Peyer's patch (tissue), 4 donors: ENCODE measurements around the gene OSBPL5. TPM values are rescaled to one million over a fixed set of nuclear protein-coding genes. Genes with fewer than 3 reads are reported as not detected.

Source experiments
- DNase-seq, 3 donors: peaks; one replicate each; pipeline ENCODE4 v3.0.0-alpha.2; 2017 to 2019
- H3K27ac ChIP-seq, 4 donors: fragments of 200-600 bp; sonication (generic); one replicate each; pipeline ENCODE4 v1.5.1; 2016 to 2019
- H3K27me3 ChIP-seq, 2 donors: fragments of 200-600 bp; sonication (generic); one replicate each; pipeline ENCODE4 v1.5.1; 2019
- H3K36me3 ChIP-seq, 3 donors: fragments of 200-600 bp; sonication (generic); one replicate each; pipeline ENCODE4 v1.5.1; 2016 to 2019
- H3K4me1 ChIP-seq, 4 donors: fragments of 200-600 bp; sonication (generic); one replicate each; pipeline ENCODE4 v1.5.1; 2016 to 2019
- H3K4me3 ChIP-seq, 4 donors: fragments of 200-600 bp; sonication (generic); 1 replicate in 3 of 4; 2 replicates in 1 of 4; pipeline ENCODE4 v1.5.1; 2016 to 2019; ENCODE audit warnings: mild to moderate bottlenecking in 1 of 4
- H3K9me3 ChIP-seq, 4 donors: fragments of 200-600 bp; sonication (generic); one replicate each; pipeline ENCODE4 v1.5.1; 2016 to 2019; ENCODE audit warnings: mild to moderate bottlenecking in 1 of 4
- POLR2A ChIP-seq, 2 donors: fragments of 450-650 bp; IDR thresholded peaks; one replicate each; pipeline ENCODE4 v1.5.1; 2017; ENCODE audit warnings: antibody characterized with exemption in 2 of 2, mild to moderate bottlenecking in 2 of 2, moderate library complexity in 2 of 2
- total RNA-seq, 4 donors: library from RNA; depleted of rRNA; stranded (reverse); fragments of >200 nt; gene quantifications; one replicate each; pipeline ENCODE4 v1.1.0, GENCODE V29; 2016
- TF ChIP-seq, protein P1 (sequence below), 6 experiments: fragments of 450-650 bp in 4 of 6; fragments of 200-600 bp in 2 of 6; sonication (generic) in 1 of 6; IDR thresholded peaks; one replicate each; pipeline ENCODE4 v1.5.1; 2017 to 2019; ENCODE audit warnings: antibody characterized with exemption in 6 of 6, mild to moderate bottlenecking in 3 of 6, moderate library complexity in 1 of 6

Gene OSBPL5
- total RNA-seq, 4 donors from 2014 or later = 39.8 to 110 (median 73.2) TPM

DNA sequence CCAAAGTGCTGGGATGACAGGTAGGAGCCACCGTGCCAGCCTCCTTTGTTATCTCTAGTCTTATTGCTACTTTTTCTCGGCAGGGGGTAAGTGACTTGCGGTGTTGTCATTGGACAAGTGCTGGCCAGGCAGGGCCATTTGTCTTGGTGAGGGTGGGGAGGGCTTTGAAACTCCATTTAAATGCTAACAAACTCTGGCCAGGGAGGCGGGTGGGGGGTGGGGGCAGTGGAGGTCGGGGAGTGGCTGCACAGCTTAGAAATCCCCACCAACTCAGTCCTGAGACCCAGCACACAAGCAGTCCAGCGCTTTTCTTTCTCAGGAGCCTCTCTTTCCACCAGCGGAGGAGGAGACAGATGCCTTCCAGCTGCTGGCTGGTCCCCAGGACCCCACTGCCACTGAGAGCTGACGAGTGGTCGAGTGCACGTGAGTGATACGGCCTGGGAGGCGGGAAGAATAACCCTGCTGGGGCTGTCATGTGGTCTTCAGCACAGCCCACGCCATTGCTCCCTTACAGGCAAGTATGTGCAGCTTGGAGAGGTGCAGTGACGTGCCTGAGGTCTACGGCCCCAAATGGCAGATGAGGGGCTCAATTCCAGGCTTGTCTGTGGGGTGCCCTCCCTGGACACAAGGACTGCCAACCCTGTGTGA is 24.2 kb upstream of the OSBPL5 start:
- H3K27ac ChIP-seq = no peak overlapping the region
- DNase-seq = peak in 1 of 3 donors; percentile 32
- no peaks in the 10 kb centered on the region for H3K27me3 ChIP-seq
- no peaks in the 10 kb centered on the region for H3K36me3 ChIP-seq
- no peak overlapping the region for H3K4me3 ChIP-seq
- no peaks in the 10 kb centered on the region for H3K4me1 ChIP-seq
- TF ChIP-seq POLR2A (IDR thresholded peaks at IDR 0.05) = no peak
- TF ChIP-seq, protein P1, sequence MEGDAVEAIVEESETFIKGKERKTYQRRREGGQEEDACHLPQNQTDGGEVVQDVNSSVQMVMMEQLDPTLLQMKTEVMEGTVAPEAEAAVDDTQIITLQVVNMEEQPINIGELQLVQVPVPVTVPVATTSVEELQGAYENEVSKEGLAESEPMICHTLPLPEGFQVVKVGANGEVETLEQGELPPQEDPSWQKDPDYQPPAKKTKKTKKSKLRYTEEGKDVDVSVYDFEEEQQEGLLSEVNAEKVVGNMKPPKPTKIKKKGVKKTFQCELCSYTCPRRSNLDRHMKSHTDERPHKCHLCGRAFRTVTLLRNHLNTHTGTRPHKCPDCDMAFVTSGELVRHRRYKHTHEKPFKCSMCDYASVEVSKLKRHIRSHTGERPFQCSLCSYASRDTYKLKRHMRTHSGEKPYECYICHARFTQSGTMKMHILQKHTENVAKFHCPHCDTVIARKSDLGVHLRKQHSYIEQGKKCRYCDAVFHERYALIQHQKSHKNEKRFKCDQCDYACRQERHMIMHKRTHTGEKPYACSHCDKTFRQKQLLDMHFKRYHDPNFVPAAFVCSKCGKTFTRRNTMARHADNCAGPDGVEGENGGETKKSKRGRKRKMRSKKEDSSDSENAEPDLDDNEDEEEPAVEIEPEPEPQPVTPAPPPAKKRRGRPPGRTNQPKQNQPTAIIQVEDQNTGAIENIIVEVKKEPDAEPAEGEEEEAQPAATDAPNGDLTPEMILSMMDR (IDR thresholded peaks at IDR 0.05) = no peak
- H3K9me3 ChIP-seq = no peaks in the 10 kb centered on the region

DNA sequence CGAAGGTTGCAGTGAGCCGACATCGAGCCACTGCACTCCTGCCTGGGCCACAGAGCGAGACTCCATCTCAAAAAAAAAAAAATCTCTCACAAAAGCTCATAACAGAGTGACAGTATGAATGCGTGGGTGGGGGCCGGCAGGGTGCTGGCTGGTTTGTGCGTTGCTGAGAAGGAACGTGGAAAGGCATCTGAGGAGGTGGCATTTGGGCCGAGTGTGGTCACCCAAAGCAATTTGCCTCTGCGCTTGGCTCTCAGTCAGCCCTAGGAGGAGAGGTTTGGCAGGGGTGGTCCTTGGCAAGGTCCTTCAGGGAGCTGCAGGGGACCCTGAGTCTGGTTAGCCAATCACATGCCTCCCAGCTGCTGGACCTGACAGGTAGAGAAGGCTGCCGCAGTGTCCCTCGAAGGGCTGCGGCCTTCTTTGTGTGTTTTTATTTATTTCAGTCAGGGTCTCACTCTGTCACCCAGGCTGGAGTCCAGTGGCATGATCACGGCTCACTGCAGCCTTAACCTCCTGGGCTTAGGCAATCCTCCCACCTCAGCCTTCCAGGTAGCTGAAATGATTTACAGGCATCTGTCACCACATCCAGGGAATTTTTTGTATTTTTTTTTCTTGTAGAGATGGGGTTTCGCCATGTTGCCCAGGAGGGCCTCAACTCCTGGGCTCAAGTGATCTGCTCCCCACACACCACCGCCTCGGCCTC is 23.5 kb upstream of the OSBPL5 start:
- no peaks in the 10 kb centered on the region for H3K27me3 ChIP-seq
- H3K36me3 ChIP-seq = no peaks in the 10 kb centered on the region
- H3K9me3 ChIP-seq = no peaks in the 10 kb centered on the region
- H3K4me1 ChIP-seq = no peaks in the 10 kb centered on the region
- no peak overlapping the region for H3K4me3 ChIP-seq
- H3K27ac ChIP-seq = no peak overlapping the region
- DNase-seq = peak in 1 of 3 donors; percentile 39
- TF ChIP-seq, protein P1 (IDR thresholded peaks at IDR 0.05) = no peak
- no peak for TF ChIP-seq POLR2A (IDR thresholded peaks at IDR 0.05)

DNA sequence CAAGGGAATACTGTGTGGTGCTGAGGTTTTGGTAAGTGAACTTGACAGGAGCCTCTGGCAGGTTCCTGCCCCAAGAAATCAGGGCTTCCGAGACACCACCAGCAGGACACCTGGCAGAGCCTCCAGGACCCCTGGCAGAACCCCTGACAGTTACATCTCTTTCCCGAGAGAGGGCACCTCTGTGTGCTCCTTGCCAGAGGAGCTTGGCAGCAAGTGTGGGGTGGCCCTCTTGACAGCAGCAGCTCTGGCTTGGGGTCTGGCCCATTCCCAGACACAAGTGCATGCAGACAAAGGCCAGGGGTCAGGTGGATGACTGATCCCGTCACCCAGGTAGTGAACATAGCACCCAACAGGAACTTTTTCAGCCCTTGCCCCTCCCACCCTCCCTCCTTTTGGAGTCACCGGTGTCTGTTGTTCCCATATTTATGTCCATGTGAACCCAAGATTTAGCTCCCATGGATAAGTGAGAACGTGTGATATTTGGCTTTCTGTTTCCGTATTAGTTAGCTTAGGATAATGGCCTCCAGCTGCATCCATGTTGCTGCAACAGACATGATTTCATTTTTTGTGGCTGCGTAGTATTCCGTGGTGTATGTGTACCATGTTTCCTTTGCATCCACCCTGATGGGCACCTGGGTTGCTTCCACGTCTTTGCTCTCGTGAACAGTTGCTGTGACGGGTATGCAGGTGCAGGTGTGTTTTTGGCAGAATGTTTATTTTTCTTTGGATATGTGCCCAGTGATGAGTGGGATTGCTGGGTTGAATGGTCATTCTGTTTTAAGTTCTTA is 21.2 kb upstream of the OSBPL5 start:
- TF ChIP-seq, protein P1 (IDR thresholded peaks at IDR 0.05) = no peak
- TF ChIP-seq POLR2A (IDR thresholded peaks at IDR 0.05) = no peak
- no peak for DNase-seq
- H3K4me1 ChIP-seq = no peaks in the 10 kb centered on the region
- H3K9me3 ChIP-seq = no peaks in the 10 kb centered on the region
- H3K4me3 ChIP-seq = no peak overlapping the region
- no peak overlapping the region for H3K27ac ChIP-seq
- no peaks in the 10 kb centered on the region for H3K27me3 ChIP-seq
- H3K36me3 ChIP-seq = no peaks in the 10 kb centered on the region

DNA sequence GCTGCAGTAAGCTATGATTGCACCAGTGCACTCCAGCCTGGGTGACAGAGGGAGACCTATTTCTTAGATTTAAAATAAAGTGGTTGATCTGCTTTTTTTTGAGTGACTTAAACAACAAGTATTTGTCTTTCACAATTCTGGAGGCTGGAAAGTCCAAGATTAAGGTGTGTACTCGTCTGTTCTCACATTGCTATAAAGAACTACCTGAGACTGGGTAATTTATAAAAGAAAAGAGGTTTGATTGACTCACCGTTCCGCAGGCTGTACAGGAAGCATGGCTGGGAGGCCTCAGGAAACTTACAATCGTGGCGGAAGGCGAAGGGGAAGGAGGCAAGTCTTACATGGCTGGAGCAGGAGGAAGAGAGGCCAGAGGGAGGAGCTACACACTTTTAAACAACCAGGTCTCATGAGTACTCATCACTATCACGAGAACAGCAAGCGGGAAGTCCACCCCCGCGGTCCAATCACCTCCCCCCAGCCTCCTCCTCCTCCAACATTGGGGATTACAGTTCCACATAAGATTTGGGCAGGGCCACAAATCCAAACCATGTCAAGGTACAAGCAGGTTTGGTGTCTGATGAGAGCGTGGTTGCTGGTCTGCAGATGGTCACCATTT is 19.7 kb upstream of the OSBPL5 start:
- TF ChIP-seq, protein P1 (IDR thresholded peaks at IDR 0.05) = no peak
- no peak for TF ChIP-seq POLR2A (IDR thresholded peaks at IDR 0.05)
- Histone ChIP-seq H3K36me3 (no peaks in the 10 kb centered on the region), H3K27ac (no peak overlapping the region), H3K27me3 (no peaks in the 10 kb centered on the region), H3K4me1 (no peaks in the 10 kb centered on the region), H3K4me3 (no peak overlapping the region), H3K9me3 (no peaks in the 10 kb centered on the region)
- DNase-seq = peak in 1 of 3 donors; percentile 14

DNA sequence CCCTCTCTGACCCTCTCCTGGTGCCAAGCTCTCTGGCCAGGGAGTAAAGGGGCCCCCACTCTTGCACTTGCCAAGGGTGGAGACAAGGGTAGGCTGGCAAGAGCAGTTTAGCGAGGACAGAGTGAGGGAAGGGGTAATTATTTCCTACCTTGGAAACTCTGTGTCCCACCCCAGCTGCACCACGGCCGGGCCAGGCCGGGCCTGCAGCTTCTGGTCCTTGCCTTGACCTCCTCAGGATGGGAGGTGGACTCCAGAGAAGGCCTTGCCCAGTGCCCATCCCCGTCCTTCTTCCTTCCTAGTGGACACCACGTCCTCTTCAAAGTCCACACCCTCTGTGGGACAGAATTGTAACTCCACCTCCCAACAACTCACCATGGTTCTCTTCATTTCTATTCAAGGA is 18.4 kb upstream of the OSBPL5 start:
- H3K27ac ChIP-seq = no peak overlapping the region
- TF ChIP-seq, protein P1 (IDR thresholded peaks at IDR 0.05) = no peak
- TF ChIP-seq POLR2A (IDR thresholded peaks at IDR 0.05) = no peak
- H3K4me3 ChIP-seq = no peak overlapping the region
- no peaks in the 10 kb centered on the region for H3K36me3 ChIP-seq
- DNase-seq = peak in 1 of 3 donors; percentile 16
- no peaks in the 10 kb centered on the region for H3K4me1 ChIP-seq
- no peaks in the 10 kb centered on the region for H3K27me3 ChIP-seq
- no peaks in the 10 kb centered on the region for H3K9me3 ChIP-seq
